NT2/D1 (cell line): Measurements from ENCODE around the gene FBXL17.

Source experiments
- SUZ12 ChIP-seq: IDR thresholded peaks from 2 replicates; pipeline ENCODE4 v1.6.1; 2011; ENCODE audit not compliant: insufficient read length, insufficient read depth; ENCODE audit errors: extremely low read depth
- ZNF274 ChIP-seq: IDR thresholded peaks from 2 replicates; pipeline ENCODE4 v1.6.1; 2011; ENCODE audit warnings: mild to moderate bottlenecking, low read depth, low read length

DNA sequence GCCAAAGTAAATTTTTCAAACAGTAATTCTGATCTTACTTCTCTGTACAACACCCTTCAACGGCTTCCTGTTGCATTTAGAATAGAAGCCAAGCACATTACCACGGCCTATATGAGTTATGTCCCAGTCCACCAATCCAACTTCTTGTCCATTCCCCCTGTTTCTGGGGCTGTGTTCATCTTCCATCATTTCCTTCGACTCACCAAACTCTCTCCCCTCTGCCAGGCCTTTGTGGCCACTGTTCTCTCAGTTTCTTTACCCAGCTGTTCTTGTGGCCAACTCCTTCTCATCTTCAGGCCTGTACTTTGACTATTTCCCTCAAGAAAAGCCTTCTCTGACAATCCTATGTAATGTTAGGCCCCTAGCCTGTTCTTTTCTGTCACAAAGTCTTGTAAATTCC, 451.8 kb downstream of the FBXL17 start:
- TF ChIP-seq ZNF274 (no peak), SUZ12 (no peak)
